Measurements from ENCODE around the gene VPS16.
"Not testable (repeated sequence)": the region's sequence is repeated elsewhere in the genome, so short reads cannot be mapped to it uniquely, and the experiment has no call there.

The VPS16 gene

GRCh38 chr20:2871661-2872458 lies 31.3 kb downstream of the VPS16 start:
- DNase-seq (ENCODE audit: low read depth): peak; percentile 54

- DNase-seq (ENCODE audit: low read depth): peak; percentile 80
Observed at GRCh38 chr20:2872459-2873009, 32.0 kb downstream of the VPS16 start.

DNA sequence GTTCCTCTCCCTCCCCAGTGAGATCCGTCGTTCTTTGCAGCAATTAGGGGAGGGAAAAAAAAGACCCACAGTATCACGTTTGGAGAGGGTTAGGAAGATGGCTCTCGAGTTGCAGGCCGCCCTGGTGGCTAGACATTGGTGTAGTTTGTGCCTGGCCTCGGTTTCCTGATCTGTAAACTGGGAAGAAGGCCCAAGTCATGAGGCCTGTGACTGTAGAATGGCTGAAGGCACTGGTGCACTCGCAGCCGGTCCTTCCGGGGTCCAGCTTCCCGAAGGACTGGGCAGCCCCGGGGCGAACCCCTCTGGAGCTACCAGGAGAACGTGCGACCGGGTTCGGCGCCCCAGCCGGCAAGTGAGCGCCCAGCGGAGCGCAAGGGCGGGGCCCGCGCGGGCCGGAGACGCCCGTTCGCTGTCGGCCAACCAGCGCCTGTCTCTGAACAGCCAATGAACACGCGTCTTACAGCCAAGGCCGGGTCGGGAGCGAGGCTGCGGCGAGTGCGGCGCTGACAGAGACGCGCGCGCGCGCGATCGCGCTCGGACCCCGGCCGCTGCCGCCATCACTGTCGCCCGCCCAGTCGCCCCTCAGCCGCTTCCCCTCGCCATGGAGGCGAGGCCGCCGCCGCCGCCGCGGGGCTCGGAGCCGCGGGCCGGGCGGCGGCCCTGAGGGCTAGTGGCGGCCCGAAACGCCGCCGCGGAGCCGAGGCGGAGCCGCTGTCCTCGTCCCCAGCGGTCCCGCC lies 32.6 kb downstream of the VPS16 start, which contains the start of gene PTPRA:
Gene PTPRA (plus strand): TSS at position 472 of the 737 bp plus-strand sequence. CDS start 90,797 bp downstream, outside the sequence.
- peak; percentile 91 for DNase-seq (ENCODE audit: low read depth)

DNA sequence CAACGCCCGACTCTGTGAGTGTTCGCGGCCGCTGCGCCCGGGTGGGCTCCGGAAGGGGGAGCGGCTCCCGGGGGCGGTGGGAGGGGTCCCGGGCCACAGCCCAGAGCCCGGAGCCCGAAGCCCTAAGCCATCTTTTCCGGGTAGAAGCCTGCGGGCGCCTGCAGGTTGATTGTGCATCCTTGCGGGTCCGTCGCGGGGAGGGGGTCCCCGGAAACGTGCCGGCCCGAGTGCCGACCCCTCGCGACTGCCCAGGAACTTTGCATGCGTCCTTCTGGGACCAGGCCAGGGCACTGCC lies 33.1 kb downstream of the VPS16 start:
- peak; percentile 70 for DNase-seq (ENCODE audit: low read depth)

DNA sequence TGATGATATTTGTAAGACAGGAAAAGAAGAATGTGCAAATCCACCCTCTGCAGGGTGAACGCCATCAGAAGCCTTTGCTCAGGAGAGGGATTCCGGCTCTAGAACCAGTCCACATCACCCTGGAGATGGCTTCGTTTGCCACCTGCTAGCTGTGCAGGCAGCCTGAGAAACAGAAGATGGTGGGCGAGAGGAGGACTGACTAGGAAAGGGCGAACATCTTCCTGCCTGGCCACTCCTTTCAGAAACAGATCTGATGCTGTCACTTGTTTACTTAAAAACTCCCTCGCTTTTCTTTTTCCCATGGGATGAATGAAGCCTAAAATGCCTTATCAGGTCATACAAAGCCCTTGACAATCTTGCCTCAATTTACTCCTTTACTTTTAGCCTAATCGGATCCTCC lies 33.9 kb downstream of the VPS16 start:
- no peak for DNase-seq (ENCODE audit: low read depth)

DNA sequence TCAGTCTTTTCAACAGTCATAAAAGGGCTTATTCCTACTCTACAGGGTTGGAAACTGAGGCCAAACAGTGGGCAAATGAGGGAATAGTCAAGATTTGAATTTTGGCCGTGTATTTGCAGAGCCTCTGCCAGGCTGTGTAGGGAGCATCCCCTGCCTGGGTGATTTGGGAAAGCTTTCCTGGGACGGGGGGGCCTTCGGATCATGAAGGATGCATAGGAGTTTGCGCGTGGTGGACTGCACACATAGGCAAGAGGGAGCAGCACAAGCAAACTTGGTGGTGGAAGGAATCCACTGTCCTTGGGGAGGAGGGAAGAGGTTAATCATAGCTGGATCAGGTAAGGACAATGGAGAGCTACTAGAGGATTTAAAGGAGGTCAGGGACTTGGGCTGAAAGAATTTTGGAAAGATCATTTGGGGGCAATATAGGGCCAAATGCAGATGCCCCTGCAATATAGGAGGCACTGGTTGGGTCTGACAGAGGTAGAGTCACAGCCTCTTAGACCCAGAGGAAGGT lies 35.2 kb downstream of the VPS16 start:
- DNase-seq (ENCODE audit: low read depth): no peak

- DNase-seq (ENCODE audit: low read depth): no peak
Observed at GRCh38 chr20:2878515-2878914, 38.0 kb downstream of the VPS16 start.

DNA sequence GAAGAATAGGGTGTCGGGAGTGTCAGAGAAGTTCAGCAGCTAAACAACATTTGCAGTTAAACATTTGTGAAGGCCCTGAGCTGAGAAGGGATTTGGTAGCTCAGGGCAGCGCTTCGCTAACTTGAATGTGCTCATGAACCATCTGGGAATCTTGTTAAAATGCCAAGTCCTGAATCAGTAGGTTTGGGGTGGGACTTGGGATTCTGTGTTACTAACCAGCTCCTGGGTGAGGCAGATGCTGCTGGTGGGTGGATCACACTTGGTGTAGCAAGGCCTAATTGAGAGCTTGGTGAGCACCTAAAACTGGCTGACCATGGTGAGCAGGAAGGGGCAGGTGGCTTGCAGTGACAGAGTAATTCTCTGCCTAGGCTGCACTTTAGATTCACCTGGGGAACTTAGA lies 38.6 kb downstream of the VPS16 start:
- DNase-seq (ENCODE audit: low read depth): no peak

GRCh38 chr20:2880650-2881049 lies 40.1 kb downstream of the VPS16 start:
- DNase-seq (ENCODE audit: low read depth): no peak

GRCh38 chr20:2883726-2884637 lies 43.4 kb downstream of the VPS16 start:
- no peak for DNase-seq (ENCODE audit: low read depth)

DNA sequence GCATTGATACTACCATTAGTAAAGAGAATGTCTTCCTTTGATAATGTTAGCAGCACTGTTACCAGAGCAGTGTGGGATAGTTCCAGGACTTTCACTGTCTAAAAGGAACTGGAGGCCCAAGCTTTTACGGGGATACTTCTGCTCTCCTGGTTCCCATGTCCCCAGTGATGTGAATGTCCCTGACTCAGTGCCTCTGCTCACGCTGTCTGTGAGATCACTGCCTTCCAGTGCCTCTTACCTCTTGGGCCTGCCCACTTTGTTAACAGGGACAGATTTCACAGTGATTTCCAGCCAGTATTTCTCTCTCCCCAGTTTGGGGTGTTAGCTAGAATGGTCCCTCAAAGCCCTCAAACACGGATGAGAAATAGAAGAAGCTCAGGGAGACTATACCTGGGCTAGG lies 47.2 kb downstream of the VPS16 start:
- no peak for DNase-seq (ENCODE audit: low read depth)

- no peak for DNase-seq (ENCODE audit: low read depth)
Observed at GRCh38 chr20:2888224-2888955, 47.8 kb downstream of the VPS16 start.

GRCh38 chr20:2889209-2889608 lies 48.7 kb downstream of the VPS16 start:
- DNase-seq (ENCODE audit: low read depth): no peak

DNA sequence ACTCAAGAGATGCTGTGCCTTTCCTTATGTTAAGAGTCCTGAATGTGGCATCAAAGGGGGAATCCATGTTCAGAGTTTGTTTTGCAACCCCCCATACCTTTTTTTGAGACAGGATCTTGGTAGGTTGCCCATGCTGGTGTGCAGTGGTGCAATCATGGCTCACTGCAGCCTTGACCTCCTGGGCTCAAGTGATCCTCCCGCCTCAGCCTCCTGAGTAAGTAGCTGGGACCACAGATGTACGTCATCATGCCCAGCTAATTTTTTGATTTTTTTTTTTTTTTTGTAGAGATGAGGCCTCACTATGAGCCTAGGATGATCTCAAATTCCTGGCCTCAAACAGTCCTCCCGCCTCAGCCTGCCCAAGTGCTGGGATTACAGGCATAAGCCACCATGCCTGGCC lies 49.3 kb downstream of the VPS16 start:
- DNase-seq (ENCODE audit: low read depth): no peak

DNA sequence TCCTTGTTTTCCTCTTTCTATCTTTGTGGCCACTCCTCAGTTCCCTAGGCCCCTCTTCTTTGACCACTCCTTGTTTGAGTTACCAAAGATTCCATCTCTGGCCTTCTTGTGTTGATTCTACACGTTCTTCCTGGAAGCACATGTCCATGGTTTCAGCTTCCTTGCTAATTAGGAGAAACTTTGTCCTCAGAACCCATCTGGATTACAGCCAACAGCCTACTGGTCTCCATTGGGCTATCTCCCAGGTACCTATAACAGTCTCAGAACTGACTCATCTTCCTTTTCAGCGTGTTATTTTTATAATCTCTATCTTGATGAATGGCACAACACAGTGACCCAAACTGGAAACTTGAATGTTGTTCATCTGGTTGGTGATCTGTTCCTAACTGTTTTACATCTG lies 50.2 kb downstream of the VPS16 start:
- no peak for DNase-seq (ENCODE audit: low read depth)

GRCh38 chr20:2891343-2891742 lies 50.8 kb downstream of the VPS16 start:
- DNase-seq (ENCODE audit: low read depth): no peak

DNA sequence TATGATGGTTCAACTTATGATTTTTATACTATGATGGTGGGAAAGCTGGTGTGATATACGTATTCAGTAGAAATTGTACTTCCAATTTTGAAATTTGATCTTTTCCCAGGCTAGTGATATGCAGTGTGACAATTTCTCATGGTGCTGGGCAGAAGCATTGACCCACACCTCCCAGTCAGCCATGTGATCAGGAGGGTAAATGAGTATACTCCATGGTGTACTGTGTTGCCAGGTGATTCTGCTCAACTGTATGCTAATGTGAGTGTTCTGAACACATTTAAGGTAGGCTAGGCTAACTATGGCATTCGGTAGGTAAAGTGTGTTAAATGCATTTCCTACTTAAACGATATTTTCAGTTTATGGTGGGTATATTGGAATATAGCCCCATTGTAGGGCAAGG lies 51.8 kb downstream of the VPS16 start:
- DNase-seq (ENCODE audit: low read depth): no peak

GRCh38 chr20:2894221-2894620 lies 53.7 kb downstream of the VPS16 start:
- no peak for DNase-seq (ENCODE audit: low read depth)

DNA sequence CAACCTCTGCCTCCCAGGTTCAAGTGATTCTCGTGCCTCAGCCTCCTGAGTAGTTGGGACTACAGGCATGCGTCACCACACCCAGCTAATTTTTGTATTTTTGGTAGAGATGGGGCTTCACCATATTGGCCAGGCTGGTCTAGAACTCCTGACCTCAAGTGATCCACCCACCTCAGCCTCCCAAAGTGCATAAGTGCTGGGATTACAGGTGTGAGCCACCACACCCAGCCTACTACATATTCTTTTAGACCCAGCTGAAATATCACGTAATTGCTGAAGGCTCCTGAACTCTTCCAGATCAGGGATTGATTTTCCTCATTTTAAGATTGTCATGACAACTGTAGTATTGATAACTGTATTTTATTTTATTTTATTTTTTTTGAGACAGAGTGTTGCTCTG lies 54.6 kb downstream of the VPS16 start:
- not testable (repeated sequence) for DNase-seq (ENCODE audit: low read depth)

DNA sequence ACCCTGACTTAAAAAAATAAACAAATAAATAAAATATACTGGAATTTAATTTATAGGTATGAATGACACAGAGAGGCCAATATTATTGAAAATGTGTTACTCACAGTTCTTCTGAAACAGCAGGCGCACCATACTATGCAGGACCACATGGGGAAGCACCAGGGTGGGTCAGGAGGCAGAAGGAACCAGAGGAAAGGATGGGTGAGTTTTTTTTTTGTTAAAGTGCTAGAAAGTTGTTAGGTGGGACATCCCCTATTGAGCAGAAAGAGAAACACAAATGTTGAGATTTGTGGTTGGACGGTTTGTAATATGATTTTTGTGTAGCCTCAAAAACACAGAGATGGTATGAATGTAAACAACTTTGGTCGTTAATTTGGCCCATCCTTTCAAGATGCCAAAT lies 58.7 kb downstream of the VPS16 start:
- no peak for DNase-seq (ENCODE audit: low read depth)

DNA sequence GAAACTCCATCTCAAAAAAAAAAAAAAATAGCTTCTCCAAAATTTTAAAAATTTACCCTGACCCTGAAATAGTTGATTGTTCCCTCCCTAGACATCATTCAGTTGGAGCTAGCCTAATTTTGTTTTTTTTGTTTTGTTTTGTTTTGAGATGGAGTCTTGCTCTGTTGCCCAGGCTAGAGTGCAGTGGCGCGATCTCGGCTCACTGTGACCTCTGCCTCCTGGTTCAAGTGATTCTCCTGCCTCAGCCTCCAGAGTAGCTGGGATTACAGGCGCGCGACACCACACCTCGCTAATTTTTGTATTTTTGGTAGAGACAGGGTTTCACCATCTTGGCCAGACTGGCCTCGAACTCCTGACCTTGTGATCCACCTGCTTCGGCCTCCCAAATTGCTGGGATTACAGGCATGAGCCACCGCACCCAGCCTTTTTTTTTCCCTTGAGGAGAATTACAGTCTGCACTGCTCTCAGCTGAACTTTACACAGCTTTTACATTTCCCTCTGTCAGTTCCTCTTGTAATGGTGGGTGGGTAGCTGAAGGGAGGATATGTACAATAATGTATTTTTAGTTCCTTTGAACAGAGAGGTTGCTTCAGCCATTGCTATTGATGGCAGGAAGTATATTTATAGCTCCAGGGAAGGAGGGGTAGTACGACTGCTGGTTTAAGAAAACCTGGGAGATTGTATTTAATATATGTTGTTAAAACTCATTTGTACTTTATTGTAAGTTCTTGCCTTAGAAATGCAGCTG lies 60.5 kb downstream of the VPS16 start:
- DNase-seq (ENCODE audit: low read depth): no peak

Data from activated T-cell treated with anti-CD3 and anti-CD28 coated beads for 48 hours (primary cell).